Keratinocyte (primary cell): ENCODE data around the gene STK32B.

Source experiments
- CTCF ChIP-seq, 3 experiments: IDR thresholded peaks in 1 of 3; conservative IDR thresholded peaks in 1 of 3; optimal IDR thresholded peaks in 1 of 3; 2 replicates in 2 of 3; 3 replicates in 1 of 3; pipeline versions ENCODE3 to v1.5.1; 2011; ENCODE audit warnings: low read length in 3 of 3, mild to moderate bottlenecking in 3 of 3, moderate library complexity in 2 of 3, control low read depth in 1 of 3, inconsistent platforms in 1 of 3; ENCODE audit not compliant: insufficient read depth in 2 of 3; ENCODE audit errors: extremely low read depth in 1 of 3
- EZH2 ChIP-seq: IDR thresholded peaks from one replicate; pipeline ENCODE4 v1.6.1; 2012; ENCODE audit warnings: inconsistent platforms, mild to moderate bottlenecking, low read length, moderate library complexity

- no peak for TF ChIP-seq CTCF (optimal IDR thresholded peaks at IDR 0.05 in 1 of 3, IDR thresholded peaks at IDR 0.05 in 1 of 3, conservative IDR thresholded peaks at IDR 0.05 in 1 of 3; ENCODE audit: extremely low read depth in 1 of 3, insufficient read depth in 2 of 3, low read length in 3 of 3)
- no peak for TF ChIP-seq EZH2
Observed at GRCh38 chr4:5030927-5031326, 20.4 kb upstream of the STK32B start.
